Measurements from ENCODE around the gene NUP153.
A peak's percentile ranks its signal among the peaks of the same experiment; 100 is the strongest.

NUP153 gene

DNA sequence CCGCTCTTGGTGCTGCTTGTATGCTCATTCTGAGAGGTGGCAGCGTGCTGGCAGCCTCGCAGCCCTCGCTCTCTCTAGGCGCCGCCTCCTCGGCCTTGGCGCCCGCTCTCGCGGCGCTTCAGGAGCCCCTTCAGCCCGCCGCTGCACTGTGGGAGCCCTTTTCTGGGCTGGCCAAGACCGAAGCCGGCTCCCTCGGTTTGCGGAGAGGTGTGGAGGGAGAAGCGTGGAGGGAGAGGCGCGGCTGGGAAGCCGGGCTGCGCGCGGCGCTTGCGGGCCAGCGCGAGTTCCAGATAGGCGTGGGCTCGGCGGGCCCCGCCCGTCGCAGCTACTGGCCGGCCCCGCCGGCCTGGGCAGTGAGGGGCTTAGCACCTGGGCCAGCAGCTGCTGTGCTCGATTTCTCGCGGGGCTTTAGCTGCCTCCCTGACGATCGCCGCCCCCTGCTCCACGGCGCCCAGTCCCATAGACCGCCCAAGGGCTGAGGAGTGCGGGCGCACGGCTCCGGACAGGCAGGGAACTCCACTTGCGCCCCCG, 126.1 kb downstream of the NUP153 start:
- H3K4me3 ChIP-seq (ENCODE audit: low read length) = peak overlapping the region; percentile 60
- peak; percentile 34 for DNase-seq (ENCODE audit: low read depth)
- TF ChIP-seq, protein P1, sequence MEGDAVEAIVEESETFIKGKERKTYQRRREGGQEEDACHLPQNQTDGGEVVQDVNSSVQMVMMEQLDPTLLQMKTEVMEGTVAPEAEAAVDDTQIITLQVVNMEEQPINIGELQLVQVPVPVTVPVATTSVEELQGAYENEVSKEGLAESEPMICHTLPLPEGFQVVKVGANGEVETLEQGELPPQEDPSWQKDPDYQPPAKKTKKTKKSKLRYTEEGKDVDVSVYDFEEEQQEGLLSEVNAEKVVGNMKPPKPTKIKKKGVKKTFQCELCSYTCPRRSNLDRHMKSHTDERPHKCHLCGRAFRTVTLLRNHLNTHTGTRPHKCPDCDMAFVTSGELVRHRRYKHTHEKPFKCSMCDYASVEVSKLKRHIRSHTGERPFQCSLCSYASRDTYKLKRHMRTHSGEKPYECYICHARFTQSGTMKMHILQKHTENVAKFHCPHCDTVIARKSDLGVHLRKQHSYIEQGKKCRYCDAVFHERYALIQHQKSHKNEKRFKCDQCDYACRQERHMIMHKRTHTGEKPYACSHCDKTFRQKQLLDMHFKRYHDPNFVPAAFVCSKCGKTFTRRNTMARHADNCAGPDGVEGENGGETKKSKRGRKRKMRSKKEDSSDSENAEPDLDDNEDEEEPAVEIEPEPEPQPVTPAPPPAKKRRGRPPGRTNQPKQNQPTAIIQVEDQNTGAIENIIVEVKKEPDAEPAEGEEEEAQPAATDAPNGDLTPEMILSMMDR (conservative IDR thresholded peaks at IDR 0.05; ENCODE audit: low read length) = no peak

DNA sequence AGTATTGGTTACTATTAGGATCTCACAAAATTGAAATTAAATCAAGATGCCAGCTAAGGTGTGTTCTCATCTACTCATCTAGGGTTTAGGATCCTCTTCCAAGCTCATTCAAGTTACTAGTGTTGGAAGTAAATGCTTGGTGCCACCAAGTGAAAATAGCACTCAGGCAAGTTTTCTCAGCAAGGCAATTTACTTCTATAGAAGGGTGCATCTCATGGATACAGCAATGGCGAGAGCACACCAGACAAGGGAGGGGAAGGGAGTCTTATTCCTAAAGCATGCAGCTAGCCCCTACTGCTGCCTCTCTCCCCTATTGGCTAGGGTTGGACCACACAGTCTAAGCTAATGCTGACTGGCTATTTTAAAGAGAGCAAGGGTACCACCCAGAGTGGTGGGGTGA, 129.7 kb downstream of the NUP153 start:
- DNase-seq (ENCODE audit: low read depth) = no peak
- no peak overlapping the region for H3K4me3 ChIP-seq (ENCODE audit: low read length)
- TF ChIP-seq, protein P1 (conservative IDR thresholded peaks at IDR 0.05; ENCODE audit: low read length) = no peak

DNA sequence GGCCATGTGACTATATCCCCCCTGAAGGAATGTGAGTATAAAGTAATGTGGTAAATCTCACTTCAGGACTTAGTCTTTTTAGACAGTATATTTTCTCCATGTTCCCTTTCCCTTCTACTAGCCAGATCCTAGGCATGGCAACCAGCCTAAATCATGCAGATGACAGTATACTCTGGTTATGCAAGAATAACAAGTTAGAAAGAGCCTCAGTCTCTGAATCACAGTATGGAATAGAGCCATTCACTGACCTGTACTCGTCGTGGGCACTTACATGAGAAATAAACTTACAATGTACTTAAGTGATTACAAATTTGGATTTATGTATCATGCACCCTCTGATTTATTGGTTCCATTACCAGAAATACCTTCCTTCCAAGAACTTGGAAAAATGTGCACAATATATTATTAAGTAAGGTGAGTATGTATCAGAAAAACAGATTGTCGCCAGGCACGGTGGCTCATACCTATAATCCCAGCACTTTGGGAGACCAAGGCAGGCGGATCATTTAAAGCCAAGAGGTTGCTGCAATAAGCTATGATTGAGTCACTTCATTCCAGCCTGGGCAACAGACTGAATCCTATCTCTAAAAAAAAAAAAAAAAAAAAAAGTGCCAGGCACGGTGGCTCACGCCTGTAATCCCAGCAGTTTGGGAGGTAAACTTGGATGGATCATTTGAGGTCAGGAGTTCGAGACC, 131.7 kb downstream of the NUP153 start:
- TF ChIP-seq, protein P1 (conservative IDR thresholded peaks at IDR 0.05; ENCODE audit: low read length) = no peak

DNA sequence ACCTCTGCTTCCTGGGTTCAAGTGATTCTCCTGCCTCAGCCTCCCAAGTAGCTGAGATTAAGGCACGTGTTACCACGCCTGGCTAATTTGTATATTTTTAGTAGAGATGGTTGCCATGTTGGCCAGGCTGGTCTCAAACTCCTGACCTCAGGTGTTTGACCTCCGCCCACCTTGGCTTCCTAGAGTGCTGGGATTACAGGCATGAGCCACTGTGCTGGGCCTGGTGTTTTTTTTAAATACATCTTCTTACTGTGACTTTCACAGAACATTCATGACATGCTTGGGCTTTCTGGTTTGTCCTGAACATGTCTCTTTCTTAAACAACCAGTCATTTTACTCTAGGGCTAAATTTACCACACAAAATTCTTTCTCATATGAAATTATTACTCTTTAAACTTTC, 141.3 kb downstream of the NUP153 start:
- no peak overlapping the region for H3K4me3 ChIP-seq (ENCODE audit: low read length)
- DNase-seq (ENCODE audit: low read depth) = no peak
- TF ChIP-seq, protein P1 (conservative IDR thresholded peaks at IDR 0.05; ENCODE audit: low read length) = no peak

More for the DNA sequence above, 131.7 kb downstream of the NUP153 start:
- DNase-seq (ENCODE audit: low read depth) = peak; percentile 86
- no peak overlapping the region for H3K4me3 ChIP-seq (ENCODE audit: low read length)
